Stimulated activated CD4-positive, alpha-beta T cell treated with anti-CD3 and anti-CD28 coated beads, Interleukin-12 subunit alpha, Interleukin-12 subunit beta, amount 100 ng/mL, for 48 hours (primary cell): ENCODE results near the gene IRF1.

Experiments
- DNase-seq, 3 donors: peaks; one replicate each; pipeline ENCODE4 v3.0.0-alpha.2; 2020; ENCODE audit warnings: low read depth in 2 of 3, low spot score in 1 of 3

Gene IRF1

DNA sequence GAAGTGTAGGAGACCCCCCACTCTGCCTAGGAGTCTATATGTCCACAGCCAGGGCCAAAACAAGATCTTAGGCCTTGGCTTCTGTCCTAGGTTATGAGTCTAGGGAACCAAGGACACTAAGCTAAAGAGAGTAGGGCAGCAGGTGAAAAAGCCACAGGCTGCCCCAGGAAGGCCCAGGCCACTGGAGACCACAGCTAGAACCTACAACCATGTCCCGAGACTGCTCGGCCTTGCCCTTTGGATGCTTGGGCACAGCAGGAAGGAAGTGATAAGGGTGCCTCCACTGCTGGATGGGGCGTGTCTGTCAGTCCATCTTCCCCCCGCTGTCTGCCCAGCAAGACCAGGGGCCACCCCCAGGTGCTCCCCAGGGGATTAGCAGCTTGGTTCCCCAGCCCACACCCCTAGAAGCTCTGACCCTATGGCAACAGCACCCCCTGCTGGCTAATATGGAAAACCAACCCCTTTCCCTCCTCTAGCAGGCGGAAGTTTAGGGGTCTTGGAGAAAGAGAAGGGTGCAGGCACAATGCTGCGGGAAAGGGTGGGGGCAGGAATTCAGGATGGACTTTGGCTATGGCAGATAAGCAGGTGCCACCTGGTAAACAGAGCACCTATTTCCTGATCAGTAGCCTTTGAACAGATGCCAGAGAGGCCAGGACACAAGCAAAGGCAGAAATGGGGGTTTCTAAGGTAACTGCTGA lies 10.5 kb upstream of the IRF1 start:
- DNase-seq: peak; percentile 54 to 83 (median 59)

- no peak for DNase-seq
Measured at GRCh38 chr5:132500244-132500930, 9.8 kb upstream of the IRF1 start.

DNA sequence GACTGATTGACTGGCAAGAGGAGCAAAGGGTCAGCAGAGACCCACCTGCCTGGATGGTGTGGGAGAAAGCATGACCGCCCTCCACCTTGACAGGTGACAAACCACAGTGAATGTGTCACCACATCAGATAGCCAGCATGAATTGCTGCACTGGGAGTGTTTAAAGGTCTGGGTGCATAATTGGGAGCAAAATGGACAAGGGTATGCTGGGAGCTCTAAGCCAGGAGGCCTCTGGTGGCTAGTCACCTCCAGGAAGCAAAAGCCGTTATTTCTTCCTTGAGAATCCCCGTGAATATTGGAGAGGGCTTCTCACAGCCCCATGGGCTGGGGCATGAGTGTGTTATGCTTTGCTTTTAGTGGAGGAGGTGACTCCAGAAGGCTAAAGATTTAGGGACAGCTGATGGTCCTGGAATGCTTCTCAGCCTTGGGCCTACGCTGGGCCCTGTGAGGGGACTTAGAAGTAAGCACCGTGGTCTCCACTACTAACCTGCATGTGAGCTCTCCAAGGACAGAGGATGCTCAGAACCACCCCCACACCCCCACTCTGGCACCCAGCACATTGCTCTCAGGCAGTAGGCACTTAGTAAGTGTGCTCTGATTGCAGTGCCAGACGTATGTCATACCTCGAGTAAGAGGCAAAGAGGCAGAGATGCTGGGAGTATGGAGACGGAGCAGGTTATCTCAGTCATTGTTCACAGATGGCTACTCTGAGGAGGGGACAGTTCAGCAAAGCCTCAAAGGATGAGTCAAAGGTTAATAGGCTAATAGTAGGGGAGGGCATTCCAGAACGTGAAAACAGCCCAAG lies 9.1 kb upstream of the IRF1 start:
- DNase-seq: no peak

GRCh38 chr5:132498686-132499271 lies 8.2 kb upstream of the IRF1 start:
- no peak for DNase-seq

DNA sequence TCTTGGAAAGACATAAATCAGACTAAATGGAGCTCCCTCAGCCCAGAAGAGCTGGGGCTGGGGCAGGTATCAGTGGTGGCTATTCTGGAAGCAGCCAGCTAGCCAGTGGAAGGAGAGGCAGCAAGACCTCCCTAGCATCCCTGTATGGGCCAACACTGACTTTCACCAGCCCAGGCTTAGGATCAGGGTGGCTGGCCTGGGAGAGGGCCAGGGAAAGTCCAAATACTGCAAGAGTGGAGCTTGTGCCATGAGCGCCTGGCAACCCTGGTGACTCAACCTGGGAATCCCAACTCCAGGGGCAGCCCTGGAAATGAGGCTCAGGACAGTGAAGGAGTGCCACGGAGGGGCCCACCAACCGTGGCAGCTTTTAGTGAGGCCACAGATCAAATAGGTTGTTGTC lies 7.6 kb upstream of the IRF1 start:
- no peak for DNase-seq

DNA sequence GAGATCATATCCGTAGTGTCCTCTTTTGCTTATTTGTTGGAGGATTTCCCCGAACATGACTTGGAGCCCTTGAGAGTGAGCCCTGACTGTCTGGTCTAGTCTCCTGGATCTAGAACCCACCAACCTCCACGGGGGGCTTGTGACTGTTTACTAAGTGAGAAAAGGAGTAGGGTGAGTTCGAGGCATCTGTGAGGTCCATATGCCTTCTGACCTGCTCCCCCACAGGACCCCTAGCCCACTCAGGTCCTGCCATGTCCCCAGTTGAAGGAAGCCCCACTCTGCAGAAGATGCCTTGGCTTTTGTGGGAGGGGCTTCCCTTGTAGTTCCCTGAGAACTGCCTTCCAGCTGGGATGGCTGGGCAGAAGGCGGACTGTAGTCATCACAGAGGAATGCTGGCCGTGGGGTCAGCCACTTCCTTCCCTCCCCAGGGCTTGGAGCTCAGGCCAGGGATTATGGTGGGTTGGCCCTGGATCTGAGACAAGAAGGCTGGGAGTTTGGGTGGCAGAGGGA lies 7.0 kb upstream of the IRF1 start:
- no peak for DNase-seq

DNA sequence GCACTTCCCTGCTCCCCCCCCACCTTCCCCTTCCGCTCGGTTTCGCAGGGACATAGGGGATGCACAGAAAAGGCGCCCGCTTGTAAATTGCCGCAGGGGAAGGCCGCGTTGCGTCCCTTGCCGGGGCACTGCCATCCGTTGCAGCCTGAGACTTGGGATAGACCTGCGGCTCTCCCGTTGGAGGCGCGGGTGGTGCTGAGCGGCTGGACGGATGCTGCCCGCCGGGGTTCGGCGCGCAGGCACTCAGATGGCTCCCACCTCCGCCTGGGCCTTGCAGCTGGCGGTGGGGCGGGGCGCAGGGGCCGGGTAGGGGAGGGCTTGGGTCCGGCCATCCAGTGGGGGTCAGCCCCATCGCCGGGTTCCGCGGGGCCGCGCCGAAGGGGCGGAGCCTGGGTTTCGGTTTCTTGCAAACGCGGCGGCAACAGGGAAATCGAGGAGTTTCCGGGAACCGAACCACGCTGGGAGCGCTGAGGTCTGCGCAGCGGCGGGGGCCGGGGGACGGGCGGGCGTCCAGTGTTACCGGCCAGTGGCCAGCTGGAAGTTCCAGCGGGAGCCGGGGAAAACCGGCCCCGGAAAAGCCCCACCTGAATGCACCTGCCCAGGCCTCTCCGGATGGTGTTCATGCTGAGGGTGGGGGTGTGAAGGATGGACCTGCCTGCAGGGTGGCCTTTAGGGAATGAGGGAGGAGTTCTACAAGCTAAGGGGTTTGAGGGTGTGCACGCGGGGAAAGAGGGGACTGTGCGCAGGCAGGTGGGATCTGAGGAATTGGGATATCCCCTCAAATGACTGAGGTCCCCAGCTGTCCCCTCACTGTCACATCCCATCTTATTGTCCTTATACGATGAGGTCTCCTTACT lies 6.3 kb upstream of the IRF1 start:
- peak in 1 of 3 donors; percentile 67 for DNase-seq

DNA sequence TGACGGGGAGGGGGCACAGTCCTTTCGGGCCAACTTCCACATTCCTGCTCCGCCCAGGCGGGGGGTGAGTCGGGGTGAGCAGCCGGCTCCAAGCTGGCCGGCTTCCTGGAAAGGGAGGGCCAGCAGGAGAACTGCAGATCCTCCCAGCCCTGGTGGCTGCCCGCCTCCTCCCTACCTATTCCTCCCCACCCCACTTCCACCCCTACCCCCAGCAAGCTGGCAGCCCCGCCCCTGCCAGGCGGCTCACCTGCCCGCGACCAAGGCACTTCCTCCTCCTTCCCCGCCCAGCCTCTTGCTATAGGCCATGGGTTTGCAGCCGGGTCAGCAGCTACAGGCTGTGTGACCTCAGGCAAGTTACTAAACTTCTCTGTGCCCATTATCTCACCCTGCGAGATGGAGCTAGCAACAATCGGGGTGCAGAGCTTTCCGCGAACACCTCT lies 5.6 kb upstream of the IRF1 start:
- peak; percentile 76 to 80 (median 80) for DNase-seq

DNA sequence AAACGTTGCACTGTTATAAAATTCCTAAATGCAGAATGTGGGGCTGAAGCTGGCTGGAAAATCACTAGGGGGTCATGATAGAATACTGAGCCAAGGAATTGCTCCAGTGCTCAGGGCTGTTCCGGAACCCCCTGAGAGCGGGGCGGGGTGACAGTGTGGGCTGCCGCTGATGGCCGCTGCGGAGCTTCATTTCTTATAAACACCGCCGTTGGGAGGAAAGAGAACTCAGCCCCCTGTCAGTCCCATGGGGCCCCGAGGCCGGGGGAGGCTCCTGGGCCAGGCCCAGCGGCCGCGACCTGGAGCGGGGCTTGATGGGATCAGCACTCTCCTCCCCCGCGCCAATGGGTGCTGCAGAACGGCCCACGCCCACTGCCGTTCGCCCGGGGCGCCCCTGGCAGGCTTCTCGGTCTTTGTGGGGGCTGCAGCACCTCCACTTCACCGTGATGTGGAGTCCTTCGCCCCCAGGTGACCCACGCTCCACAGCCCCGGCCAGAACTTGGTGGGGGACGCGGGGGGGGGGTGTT lies 5.2 kb upstream of the IRF1 start:
- peak; percentile 70 to 74 (median 72) for DNase-seq

DNA sequence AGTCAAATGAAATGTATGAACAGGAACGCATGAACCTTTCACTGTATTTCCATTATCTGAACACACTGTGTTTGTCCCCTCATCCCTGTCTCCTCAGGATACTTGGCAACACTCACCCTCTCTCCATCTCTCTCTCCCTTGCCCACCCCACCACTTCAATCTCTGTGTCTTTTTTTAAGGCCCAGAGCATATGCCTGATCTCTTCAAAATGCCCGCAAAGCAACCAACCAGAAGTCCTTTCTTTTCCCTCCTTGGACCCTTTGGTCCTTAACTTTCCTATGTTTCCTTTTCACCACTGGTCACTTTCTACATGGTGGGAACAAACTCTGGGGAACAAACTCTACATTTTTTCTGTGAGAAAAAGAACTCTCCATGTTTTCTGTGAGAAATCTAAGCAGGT lies 3.2 kb upstream of the IRF1 start:
- no peak for DNase-seq

- no peak for DNase-seq
Measured at GRCh38 chr5:132493241-132493640, 2.7 kb upstream of the IRF1 start.

DNA sequence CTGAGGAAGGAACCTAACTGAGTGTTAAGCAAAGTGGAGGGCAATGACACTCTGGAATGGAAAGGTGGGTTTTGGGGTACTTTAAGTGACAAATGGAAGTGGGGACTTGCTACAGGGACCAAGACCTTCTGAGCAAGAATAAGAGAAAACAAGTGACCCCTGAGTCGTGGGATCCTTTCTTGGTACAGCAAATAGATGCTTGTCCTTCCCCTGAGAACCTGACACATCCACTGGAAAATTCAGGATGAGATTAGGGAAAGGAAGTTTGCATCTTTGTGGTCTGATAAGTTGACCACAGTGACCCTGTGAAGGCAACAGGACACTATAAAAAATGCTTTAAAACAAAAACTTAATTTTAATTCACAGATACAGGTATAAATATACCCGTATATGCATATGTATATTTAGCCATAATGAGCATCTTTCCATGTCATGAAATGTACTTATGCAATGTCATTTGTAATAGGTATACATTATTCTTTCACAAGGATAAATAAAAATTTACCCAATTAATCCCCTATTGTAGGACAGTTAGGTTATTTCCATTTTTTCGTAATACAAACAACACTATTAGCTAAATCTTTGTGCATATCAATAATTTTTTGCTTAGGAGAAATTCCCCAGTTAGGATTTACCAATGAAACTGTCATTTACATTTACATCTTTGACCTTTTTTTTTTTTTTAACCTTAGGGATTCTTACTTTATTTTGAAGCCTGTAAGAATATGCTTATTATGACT lies 2.0 kb upstream of the IRF1 start:
- DNase-seq: no peak

GRCh38 chr5:132491368-132492364 lies 1.1 kb upstream of the IRF1 start:
- no peak for DNase-seq

DNA sequence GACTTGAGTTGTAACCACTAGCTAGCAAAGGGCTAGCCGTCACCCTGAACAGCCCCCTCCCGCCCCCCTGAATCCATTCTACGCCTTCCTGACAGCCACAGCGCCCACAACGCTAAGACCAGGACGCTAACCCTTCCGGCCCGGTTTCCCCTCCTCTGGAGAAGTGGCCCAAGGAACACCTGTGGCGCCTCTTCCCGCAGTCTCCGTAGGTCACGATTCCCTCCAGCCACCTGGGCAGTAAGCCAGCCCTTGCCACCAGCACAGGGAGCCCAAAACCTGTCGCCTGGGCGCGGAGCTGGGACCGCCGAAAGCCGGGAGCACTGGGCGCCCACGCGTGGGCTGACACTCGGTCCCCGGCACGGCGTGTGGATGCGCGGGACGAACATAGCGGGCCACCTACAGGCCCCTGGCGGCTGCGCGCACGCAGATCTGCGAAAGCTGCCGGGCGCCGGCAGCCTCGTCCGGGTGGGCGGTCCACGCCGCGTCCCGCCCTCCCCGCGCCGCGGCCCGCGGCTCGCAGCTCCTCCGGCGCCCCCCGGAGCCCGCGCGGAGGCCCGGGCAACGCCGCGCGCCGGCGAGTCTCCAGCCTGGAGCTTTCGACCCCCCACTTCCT lies 596 bp downstream of the IRF1 start:
- no peak for DNase-seq

DNA sequence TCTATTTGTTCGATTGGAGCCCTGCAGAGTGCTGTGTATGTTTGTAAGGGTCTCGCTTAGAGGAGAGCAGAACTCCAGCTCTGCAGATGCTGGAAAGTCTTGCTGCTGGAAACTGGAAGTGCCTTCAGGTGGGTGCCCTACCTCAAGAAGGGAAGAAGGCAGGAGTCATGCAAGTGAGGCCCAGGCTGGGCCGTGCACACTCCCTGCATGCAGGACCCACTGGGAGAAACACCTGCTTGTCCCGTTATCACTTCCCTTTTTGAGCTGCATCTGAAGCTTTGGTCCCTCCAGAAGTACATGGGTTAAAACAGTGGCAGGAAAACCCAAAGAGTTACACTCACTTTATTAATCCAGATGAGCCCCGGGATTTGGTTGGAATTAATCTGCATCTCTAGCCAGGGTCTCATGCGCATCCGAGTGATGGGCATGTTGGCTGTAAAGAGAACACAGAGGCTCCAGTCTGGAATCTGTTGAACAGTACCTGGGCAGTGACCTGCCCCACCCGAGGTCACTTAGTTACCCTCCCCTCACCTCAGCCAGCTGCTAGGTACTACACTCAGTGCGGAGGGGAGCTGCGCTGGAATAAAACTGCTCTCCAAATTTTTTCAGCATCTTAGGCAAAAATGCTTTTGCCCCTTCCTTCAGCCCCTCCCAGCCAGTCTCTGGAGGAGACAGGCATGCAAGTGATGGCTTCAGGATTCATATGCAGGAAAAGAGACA lies 1.4 kb downstream of the IRF1 start:
- no peak for DNase-seq

DNA sequence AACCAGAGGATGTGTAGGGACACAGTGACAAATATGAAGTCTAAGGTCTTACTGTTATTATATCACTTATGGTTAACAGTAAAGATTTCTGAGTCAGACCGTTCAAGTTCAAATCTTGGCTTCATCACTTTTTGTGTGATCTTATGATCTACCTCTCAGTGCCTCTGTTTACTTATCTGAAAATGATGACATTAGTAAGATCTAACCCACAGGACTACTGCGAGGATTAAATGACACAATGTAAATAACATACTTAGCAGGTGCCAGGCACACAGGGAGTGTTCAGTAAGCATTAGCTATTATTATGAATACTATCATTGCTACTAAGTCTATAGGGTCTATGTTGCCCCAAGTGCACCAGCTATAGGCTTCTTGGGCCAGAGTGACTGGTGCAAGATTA lies 2.0 kb downstream of the IRF1 start:
- no peak for DNase-seq

DNA sequence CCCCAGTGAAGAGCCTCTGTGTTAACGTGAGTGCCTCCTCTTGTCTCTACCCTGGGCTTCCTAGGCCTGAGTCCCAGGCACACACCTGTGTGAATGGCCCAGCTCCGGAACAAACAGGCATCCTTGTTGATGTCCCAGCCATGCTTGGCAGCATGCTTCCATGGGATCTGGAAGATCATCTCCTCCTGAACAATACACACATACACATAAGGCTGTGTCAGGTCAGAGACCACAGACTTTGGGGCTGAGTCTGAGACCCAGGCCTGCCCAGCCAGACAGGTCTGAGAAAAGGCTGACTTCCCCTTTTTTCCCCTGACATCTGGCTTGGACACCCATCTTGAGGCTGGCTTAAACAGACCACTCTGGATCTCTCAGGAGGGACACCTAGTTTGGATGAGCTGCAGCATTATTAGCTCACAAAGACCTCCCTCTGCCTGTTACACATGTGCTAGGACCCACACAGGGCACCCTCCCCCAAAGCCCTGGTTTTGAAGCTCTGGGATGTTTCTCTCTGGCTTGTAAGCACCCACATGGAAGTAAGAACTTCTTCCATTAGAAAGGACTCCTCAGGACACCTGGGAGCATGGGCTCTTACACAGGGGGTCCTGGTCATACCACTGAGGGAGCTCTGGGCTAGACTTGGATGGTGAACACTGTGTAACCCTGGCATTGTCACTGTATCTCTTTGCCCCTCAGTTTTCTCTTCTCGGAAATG lies 2.6 kb downstream of the IRF1 start:
- DNase-seq: no peak
